GM12873 (cell line): ENCODE measurements around the gene RSPRY1.

Source experiments
- TF ChIP-seq, protein P1 (sequence below): IDR thresholded peaks from 2 replicates; pipeline ENCODE4 v1.5.1; 2012; ENCODE audit warnings: low read depth, mild to moderate bottlenecking, moderate library complexity, low read length, control low read depth; ENCODE audit not compliant: insufficient read depth; ENCODE audit errors: missing control alignments

The RSPRY1 gene

DNA sequence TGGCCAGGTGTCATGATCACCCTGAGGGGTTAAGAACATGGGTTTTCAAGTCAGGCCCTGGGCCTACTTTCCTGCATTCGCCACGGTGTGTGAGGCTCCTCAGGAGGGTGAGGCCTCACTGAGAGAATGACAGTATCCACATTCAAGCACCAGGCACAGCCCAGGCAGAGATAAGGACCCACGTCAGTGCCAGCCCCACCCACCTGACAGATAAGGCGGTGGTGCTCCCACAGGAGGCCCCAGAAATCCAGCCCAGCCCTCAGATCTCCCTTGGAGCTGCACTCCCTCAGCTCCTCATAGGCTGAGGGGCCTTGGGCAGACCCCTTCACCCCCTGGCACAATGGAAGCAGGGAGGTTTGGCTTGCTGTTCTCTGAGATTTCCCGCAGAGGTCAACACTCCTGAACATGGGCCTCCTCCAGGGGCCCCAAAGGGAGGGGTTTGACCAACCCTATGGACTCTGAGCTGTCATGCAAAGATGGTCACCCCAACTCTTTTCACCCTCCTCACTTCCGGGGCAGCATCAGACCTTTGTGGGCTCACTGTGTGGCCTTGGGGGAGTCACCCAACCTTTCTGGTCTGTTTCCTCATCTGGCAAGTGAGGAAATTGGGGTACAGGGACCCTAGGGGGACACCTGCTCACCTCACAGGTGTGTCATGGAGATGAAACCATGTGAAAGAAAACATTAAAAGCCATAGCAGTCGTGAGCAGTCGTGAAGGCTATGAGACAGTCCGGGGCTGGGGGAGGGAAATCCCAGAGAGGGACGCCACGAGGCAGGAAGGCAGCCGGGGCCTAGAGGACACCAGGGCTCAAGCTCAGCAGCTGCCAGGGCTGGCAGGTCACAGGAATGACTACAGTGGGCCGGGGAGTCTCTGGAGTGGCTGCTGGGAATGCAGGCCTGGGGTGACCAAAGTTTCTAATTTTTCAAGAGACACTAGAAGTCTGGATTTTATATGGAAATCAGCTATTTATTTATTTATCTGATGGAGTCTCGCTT lies 83.0 kb downstream of the RSPRY1 start:
- TF ChIP-seq, protein P1, sequence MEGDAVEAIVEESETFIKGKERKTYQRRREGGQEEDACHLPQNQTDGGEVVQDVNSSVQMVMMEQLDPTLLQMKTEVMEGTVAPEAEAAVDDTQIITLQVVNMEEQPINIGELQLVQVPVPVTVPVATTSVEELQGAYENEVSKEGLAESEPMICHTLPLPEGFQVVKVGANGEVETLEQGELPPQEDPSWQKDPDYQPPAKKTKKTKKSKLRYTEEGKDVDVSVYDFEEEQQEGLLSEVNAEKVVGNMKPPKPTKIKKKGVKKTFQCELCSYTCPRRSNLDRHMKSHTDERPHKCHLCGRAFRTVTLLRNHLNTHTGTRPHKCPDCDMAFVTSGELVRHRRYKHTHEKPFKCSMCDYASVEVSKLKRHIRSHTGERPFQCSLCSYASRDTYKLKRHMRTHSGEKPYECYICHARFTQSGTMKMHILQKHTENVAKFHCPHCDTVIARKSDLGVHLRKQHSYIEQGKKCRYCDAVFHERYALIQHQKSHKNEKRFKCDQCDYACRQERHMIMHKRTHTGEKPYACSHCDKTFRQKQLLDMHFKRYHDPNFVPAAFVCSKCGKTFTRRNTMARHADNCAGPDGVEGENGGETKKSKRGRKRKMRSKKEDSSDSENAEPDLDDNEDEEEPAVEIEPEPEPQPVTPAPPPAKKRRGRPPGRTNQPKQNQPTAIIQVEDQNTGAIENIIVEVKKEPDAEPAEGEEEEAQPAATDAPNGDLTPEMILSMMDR, result no peak

DNA sequence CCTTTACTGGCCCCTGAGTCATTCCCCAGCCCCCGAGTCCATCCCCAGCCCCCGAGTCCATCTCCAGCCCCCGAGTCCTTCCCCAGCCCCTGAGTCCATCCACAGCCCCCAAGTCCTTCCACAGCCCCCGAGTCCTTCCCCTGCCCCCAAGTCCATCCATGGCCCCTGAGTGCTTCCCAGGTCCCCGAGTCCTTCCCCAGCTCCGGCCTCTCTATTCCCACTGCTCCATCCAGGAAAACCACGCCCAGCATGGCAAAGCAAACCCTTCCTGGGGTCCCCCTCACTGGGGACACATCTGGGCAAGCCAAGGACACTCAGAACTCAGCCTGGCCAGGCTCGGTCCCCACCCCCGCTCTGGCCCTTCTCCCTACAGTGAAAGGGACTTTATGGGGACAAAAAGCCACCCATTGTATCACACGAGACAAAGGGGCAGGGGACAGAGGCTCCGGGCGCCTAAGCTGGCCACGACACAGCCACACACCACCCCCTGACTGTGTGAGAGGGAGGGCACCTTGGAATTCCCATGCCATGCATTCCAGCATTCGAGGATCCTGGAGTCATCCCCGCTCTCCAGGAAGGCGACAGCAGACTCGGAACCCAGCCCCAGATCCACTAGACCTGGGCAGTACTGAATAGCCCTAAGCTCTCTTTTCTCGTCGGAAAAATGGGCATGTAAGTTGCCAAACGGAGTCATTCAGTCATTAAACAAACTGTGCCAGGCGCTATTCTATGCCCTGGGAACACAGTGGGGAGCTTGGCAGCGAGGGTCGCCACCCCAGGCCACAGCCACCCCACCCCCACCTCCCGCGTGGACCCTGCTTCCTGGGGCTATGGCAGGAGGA lies 84.3 kb downstream of the RSPRY1 start:
- TF ChIP-seq, protein P1, result no peak

DNA sequence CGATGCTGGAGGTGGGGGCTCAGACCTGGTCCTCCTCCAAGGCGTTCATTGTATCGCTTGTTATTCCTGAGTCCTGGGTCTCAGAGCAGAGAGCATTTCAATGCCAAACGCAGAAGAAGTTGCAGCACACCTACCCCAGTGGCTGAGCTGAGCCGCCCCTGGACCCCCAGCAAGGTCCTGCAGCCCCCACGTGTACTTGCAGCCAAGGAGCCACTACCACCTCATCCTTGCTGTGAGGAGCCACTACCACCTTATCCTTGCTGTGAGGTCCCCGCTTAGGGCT lies 84.9 kb downstream of the RSPRY1 start:
- TF ChIP-seq, protein P1, result no peak

DNA sequence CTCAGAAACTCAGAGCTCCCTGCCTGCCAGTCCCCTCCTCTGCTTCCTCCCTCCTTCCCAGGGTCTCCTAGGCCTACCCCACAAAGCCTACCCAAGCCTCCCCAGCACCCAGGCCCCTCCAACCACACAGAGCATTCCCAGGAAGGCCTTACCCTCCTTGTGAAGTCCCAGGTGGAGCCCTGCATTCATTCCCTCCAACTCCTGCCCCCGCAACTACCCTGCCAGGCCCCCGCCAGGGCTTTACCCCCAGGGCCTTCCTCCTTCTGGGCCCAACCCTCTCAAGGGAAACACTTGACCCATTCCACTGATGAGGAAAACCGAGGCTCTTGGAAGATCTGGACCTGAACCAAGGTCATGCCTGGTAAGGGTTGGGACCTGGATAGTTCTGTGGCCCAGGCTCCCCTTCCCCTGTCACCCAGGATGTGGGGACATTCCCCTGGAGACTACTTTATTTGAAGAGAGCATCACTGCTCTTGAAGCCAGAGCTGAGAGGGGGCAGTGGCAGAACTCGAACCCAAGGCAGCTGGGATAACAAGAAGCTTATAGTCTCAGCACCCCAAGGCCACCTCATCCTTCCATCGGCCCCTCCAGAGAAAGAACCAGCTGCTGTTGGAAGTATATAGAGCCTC lies 85.9 kb downstream of the RSPRY1 start:
- TF ChIP-seq, protein P1, result no peak

DNA sequence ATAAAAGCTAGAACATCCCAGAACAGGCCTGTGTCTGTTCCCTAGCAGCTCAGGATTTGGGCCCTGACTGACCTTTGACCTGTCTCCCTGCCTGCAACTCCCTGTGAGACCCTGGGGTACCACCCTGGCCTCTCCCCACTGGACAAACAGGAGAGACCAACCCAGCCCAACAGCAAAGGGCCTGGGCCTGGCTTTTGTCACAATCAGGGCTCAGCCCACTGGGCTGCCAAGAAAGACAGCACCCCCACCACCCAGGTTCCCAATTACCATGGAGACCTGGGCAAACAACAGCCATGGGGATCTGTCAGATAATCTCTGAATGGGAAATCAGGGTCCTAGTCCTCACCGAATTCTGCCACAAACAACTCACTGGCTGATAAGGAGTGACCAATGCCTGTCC lies 87.2 kb downstream of the RSPRY1 start:
- TF ChIP-seq, protein P1, result no peak

DNA sequence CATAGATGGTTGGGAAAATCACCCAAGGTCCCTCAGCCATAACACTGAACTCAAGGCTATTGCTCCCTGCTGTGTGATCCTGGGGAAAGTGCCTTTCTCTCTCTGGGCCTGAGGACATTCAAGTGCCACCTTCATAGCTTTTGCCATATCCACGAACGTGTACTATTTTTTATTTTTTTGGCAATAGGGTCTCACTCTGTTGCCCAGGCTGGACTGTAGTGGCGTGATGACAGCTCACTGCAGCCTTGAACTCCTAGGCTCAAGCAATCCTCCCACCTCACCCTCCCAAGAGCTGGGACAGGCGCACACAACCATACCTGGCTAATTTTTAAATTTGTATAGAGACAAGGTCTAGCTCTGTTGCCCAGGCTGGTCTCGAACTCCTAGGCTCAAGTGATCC lies 87.7 kb downstream of the RSPRY1 start:
- TF ChIP-seq, protein P1, result no peak

DNA sequence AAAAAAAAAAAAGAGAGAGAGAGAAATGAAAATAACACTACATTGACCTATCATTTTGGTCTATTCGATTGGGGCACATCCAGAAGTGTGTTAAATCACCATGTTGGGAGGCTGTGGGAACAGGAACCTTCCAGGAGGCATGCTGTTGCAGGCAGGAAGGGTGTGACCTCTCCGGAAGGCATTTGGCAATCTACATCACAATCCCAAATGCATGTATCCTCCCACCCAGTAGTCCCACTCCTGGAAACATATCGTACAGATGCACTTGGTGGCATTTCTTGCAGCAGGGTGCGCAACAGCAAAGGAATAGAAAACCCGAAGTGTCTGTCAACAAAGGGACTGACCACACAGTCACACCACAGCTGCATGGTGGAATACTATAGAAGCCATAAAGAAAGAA lies 90.5 kb downstream of the RSPRY1 start:
- TF ChIP-seq, protein P1, result no peak
